Pancreas (tissue), 10 donors: ENCODE measurements around the gene PITPNM3. TPM values are rescaled to one million over a fixed set of nuclear protein-coding genes. Genes with fewer than 3 reads are reported as not detected.

ENCODE experiments used
- ATAC-seq, 4 donors: fragments of 200-7000 bp; cut with Tn5 transposase; one replicate each; pipeline versions ENCODE4 v1.8.0 to v1.9.1; 2020; ENCODE audit warnings: mild to moderate bottlenecking in 4 of 4, moderate library complexity in 4 of 4
- DNase-seq, 6 donors: peaks; one replicate each; pipeline ENCODE4 v3.0.0-alpha.2; 2020
- FAIRE-seq: peaks from 2 replicates; lab custom pipeline; 2012; peaks lifted over from hg19 to GRCh38; lab: Jason Lieb, UNC
- H3K27ac ChIP-seq, 4 donors: fragments of 200-600 bp; sonication (generic); 1 replicate in 3 of 4; 2 replicates in 1 of 4; pipeline versions ENCODE4 v1.5.0 to v1.8.0; 2020
- H3K27me3 ChIP-seq, 4 donors: fragments of 200-600 bp; one replicate each; pipeline ENCODE4 v1.8.0; 2021
- H3K36me3 ChIP-seq, 3 donors: fragments of 200-600 bp; sonication (generic) in 1 of 3; one replicate each; pipeline versions ENCODE4 v1.5.0 to v1.8.0; 2020 to 2021
- H3K4me1 ChIP-seq, 3 donors: fragments of 200-600 bp; one replicate each; pipeline ENCODE4 v1.8.0; 2021
- H3K4me3 ChIP-seq, 4 donors: fragments of 200-600 bp; sonication (generic) in 2 of 4; one replicate each; pipeline versions ENCODE4 v1.5.0 to v1.8.0; 2020 to 2021
- H3K9me3 ChIP-seq, 4 donors: fragments of 200-600 bp; one replicate each; pipeline ENCODE4 v1.8.0; 2021
- CTCF ChIP-seq, 4 donors: fragments of 200-600 bp; sonication (generic) in 3 of 4; IDR thresholded peaks; one replicate each; pipeline versions ENCODE4 v1.5.0 to v1.8.0; 2021; ENCODE audit warnings: antibody characterized with exemption in 4 of 4
- WGBS, 2 donors: extraction: QIAGEN DNeasy Blood & Tissue Kit; methylation state at CpG; one replicate each; pipeline ENCODE4 v1.1.7; 2013; 5-methylcytosine and 5-hydroxymethylcytosine counted together
- intact Hi-C, 3 donors: fragments of 100-400 bp; cut with DNase I; formaldehyde crosslinking; loops; one replicate each; pipeline versions ENCODE4 v1.11.1 to v1.14.2; 2022
- polyA plus RNA-seq, 2 donors: library from polyadenylated mRNA; stranded (reverse); fragments of 200-250 nt; gene quantifications; one replicate each; pipeline ENCODE4 v1.2.3, GENCODE V29; 2013
- total RNA-seq, 6 donors: library from RNA; stranded (reverse); fragmentation: NEBNext Ultra II Directional in 4 of 6; extraction: Animal tissue kit (Norgen Biotek cat#: 25700) in 4 of 6; gene quantifications; one replicate each; pipeline versions ENCODE4 v1.2.1 to v1.2.4, GENCODE V29; 2021 to 2023
- donor health status: healthy with polysubstance abuse.
- donor health status: DM: no; HTN: no; CAD: no; lungs with moderate emphysema.
- donor health status: DM: no; HTN: no; CAD: no.
- donor health status: control.
- donor health status: control.
- donor health status: Bipolar disorder and iron deficiency.
- donor health status: DM: yes; HTN: yes; CAD: no.
- donor health status: DM: no; HTN: no; CAD: no.
- donor health status: DM: no; HTN: no; CAD: no.
- donor health status: DM: yes; HTN: yes; CAD: no.

Gene PITPNM3
- total and polyA plus RNA-seq, 8 donors: 0.67 to 5.1 (median 2.5) TPM

- Histone ChIP-seq H3K27ac (no peak overlapping the region), H3K27me3 (no peaks in the 10 kb centered on the region), H3K9me3 (no peaks in the 10 kb centered on the region), H3K4me1 (no peaks in the 10 kb centered on the region), H3K4me3 (no peak overlapping the region), H3K36me3 (no peaks in the 10 kb centered on the region)
- TF ChIP-seq CTCF (IDR thresholded peaks at IDR 0.05): no peak
- no peak for DNase-seq
- no peak for FAIRE-seq
- intact Hi-C loops: no loop called here
- no peak for ATAC-seq
- 78 to 79% methylated on average over 7 of the region's 7 CpGs for WGBS, 2 donors
Observed at GRCh38 chr17:6571452-6571781, 15.1 kb upstream of the PITPNM3 start.

- ATAC-seq: no peak
Observed at GRCh38 chr17:6570731-6571451, 14.5 kb upstream of the PITPNM3 start.

GRCh38 chr17:6569370-6570285, 13.3 kb upstream of the PITPNM3 start:
- Histone ChIP-seq H3K27ac (no peak overlapping the region), H3K36me3 (no peaks in the 10 kb centered on the region), H3K27me3 (no peaks in the 10 kb centered on the region), H3K4me3 (no peak overlapping the region), H3K4me1 (no peaks in the 10 kb centered on the region), H3K9me3 (no peaks in the 10 kb centered on the region)
- intact Hi-C loops: no loop called here
- 82 to 87% methylated on average over 10 of the region's 10 CpGs for WGBS, 2 donors
- ATAC-seq: no peak
- DNase-seq: peak in 1 of 6 donors; percentile 15
- TF ChIP-seq CTCF (IDR thresholded peaks at IDR 0.05): no peak
- no peak for FAIRE-seq

More at GRCh38 chr17:6570731-6571451, 14.5 kb upstream of the PITPNM3 start:
- 84 to 87% methylated on average over 18 of the region's 18 CpGs for WGBS, 2 donors
- no peak for TF ChIP-seq CTCF (IDR thresholded peaks at IDR 0.05)
- H3K9me3 ChIP-seq: no peaks in the 10 kb centered on the region
- DNase-seq (peak in 1 of 6 donors; percentile 32), FAIRE-seq (no peak)
- intact Hi-C loops: no loop called here
- H3K4me1 ChIP-seq: no peaks in the 10 kb centered on the region
- H3K36me3 ChIP-seq: no peaks in the 10 kb centered on the region
- no peak overlapping the region for H3K4me3 ChIP-seq
- no peak overlapping the region for H3K27ac ChIP-seq
- no peaks in the 10 kb centered on the region for H3K27me3 ChIP-seq

GRCh38 chr17:6568184-6568758, 11.9 kb upstream of the PITPNM3 start:
- H3K4me1 ChIP-seq: no peaks in the 10 kb centered on the region
- intact Hi-C loops: no loop called here
- H3K4me3 ChIP-seq: no peak overlapping the region
- no peak for TF ChIP-seq CTCF (IDR thresholded peaks at IDR 0.05)
- FAIRE-seq: no peak
- no peak for ATAC-seq
- H3K27me3 ChIP-seq: no peaks in the 10 kb centered on the region
- H3K9me3 ChIP-seq: no peaks in the 10 kb centered on the region
- WGBS, 2 donors: 80 to 89% methylated on average over 11 to 12 of the region's 12 CpGs
- H3K36me3 ChIP-seq: no peaks in the 10 kb centered on the region
- no peak overlapping the region for H3K27ac ChIP-seq
- DNase-seq: peak in 1 of 6 donors; percentile 26
